HL-60 (cell line): ENCODE data around the gene TTC22.

Source experiments
- DNase-seq, 2 experiments: peaks; one replicate each; pipeline ENCODE4 v3.0.0-alpha.2; 2010 to 2020; ENCODE audit warnings: low read depth in 1 of 2, low spot score in 1 of 2
- H3K27ac ChIP-seq: fragments of 250-450 bp; sonication (Bioruptor Pico); replicated peaks from 2 replicates; pipeline ENCODE4 v1.5.1; 2020; ENCODE audit warnings: mild to moderate bottlenecking, moderate library complexity
- H3K27me3 ChIP-seq: fragments of 250-450 bp; sonication (Bioruptor Pico); 2 replicates; pipeline ENCODE4 v1.5.1; 2021; ENCODE audit warnings: mild to moderate bottlenecking, moderate library complexity; ENCODE audit not compliant: insufficient read depth, poor library complexity, severe bottlenecking
- H3K4me3 ChIP-seq: replicated peaks from 2 replicates; pipeline ENCODE4 v1.5.1; 2011; ENCODE audit warnings: mild to moderate bottlenecking, control low read depth, low read length; ENCODE audit not compliant: insufficient read depth
- GABPA ChIP-seq: IDR thresholded peaks from 2 replicates; pipeline ENCODE4 v1.6.1; 2012; ENCODE audit warnings: low read depth
- POLR2AphosphoS5 ChIP-seq: IDR thresholded peaks from 2 replicates; pipeline ENCODE4 v1.6.1; 2012; ENCODE audit warnings: low read depth
- SPI1 ChIP-seq: IDR thresholded peaks from 2 replicates; pipeline ENCODE4 v1.6.1; 2012; ENCODE audit warnings: low read depth, mild to moderate bottlenecking, borderline replicate concordance
- TF ChIP-seq, protein P1 (sequence below): IDR thresholded peaks from 2 replicates; pipeline ENCODE4 v1.6.1; 2012; ENCODE audit warnings: low read depth; ENCODE audit not compliant: insufficient replicate concordance
- TF ChIP-seq, protein P2 (sequence below): IDR thresholded peaks from one replicate; pipeline ENCODE4 v1.5.1; 2011; ENCODE audit warnings: low read length, control low read depth, inconsistent platforms; ENCODE audit not compliant: insufficient read depth

Gene TTC22

DNA sequence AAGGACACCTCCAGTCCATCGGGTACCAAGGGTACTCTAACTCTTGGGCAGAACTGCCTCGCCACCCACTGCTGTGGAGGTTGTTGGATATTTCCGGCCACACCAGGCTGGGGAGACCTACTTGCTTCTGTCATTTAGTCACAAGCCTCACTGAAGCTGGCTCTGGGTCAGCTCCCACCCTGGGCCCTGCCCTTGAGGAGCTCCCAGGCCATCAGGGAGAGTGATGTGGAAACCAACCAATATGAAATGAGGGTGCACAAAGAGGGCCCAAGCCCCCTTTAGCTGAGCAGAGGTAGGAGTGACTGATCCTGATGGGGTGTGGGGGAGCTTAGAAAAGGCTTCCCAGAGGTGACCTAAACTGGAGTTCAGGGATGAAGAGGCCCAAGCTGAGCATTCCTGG, 56.4 kb downstream of the TTC22 start:
- no peak overlapping the region for H3K4me3 ChIP-seq
- TF ChIP-seq POLR2AphosphoS5 (no peak), GABPA (no peak), SPI1 (no peak)
- TF ChIP-seq, protein P1, sequence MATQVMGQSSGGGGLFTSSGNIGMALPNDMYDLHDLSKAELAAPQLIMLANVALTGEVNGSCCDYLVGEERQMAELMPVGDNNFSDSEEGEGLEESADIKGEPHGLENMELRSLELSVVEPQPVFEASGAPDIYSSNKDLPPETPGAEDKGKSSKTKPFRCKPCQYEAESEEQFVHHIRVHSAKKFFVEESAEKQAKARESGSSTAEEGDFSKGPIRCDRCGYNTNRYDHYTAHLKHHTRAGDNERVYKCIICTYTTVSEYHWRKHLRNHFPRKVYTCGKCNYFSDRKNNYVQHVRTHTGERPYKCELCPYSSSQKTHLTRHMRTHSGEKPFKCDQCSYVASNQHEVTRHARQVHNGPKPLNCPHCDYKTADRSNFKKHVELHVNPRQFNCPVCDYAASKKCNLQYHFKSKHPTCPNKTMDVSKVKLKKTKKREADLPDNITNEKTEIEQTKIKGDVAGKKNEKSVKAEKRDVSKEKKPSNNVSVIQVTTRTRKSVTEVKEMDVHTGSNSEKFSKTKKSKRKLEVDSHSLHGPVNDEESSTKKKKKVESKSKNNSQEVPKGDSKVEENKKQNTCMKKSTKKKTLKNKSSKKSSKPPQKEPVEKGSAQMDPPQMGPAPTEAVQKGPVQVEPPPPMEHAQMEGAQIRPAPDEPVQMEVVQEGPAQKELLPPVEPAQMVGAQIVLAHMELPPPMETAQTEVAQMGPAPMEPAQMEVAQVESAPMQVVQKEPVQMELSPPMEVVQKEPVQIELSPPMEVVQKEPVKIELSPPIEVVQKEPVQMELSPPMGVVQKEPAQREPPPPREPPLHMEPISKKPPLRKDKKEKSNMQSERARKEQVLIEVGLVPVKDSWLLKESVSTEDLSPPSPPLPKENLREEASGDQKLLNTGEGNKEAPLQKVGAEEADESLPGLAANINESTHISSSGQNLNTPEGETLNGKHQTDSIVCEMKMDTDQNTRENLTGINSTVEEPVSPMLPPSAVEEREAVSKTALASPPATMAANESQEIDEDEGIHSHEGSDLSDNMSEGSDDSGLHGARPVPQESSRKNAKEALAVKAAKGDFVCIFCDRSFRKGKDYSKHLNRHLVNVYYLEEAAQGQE, result no peak
- TF ChIP-seq, protein P2, sequence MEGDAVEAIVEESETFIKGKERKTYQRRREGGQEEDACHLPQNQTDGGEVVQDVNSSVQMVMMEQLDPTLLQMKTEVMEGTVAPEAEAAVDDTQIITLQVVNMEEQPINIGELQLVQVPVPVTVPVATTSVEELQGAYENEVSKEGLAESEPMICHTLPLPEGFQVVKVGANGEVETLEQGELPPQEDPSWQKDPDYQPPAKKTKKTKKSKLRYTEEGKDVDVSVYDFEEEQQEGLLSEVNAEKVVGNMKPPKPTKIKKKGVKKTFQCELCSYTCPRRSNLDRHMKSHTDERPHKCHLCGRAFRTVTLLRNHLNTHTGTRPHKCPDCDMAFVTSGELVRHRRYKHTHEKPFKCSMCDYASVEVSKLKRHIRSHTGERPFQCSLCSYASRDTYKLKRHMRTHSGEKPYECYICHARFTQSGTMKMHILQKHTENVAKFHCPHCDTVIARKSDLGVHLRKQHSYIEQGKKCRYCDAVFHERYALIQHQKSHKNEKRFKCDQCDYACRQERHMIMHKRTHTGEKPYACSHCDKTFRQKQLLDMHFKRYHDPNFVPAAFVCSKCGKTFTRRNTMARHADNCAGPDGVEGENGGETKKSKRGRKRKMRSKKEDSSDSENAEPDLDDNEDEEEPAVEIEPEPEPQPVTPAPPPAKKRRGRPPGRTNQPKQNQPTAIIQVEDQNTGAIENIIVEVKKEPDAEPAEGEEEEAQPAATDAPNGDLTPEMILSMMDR, result no peak
- H3K27me3 ChIP-seq, result no peaks in the 10 kb centered on the region
- no peak overlapping the region for H3K27ac ChIP-seq
- no peak for DNase-seq

DNA sequence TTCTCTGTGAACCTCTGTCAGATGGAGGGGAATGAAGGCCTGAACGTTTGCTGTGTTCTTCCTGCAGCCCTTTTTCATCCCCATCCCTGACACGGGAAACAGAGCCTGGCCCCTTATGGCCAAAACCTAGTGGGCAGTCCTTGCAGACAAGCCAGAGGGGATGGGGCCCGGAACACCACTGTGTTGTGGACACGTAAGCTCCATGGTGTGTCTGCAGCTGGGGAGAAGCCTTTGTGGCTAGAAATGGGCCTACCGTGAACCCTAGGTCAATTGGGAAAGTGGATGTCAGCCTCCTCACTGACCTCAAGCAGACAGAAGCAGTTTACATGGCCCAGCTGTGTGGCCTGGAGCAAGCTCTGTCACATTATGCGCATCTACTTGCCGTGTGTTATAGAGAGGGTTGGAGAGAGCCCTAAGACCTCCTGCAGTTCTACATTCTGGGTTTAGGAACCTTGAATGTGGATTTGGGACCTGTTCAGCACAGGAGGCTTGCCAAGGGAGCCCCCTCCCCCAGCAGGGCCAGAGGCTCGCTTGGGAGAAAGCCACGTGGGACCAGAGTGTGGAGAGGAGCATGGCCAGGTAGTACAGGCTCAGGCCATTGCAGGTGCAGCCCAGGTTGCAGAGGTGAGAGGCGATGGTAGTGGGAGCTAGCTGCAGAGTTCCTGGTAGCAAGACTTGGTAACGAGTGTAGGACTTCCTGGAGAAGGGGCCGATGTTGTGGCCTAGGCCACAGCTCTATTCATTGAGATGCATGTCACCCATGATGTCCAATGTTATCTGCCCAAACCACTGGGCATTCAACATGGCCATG, 57.5 kb downstream of the TTC22 start:
- H3K27me3 ChIP-seq, result no peaks in the 10 kb centered on the region
- TF ChIP-seq GABPA, result no peak
- TF ChIP-seq, protein P2, result no peak
- no peak overlapping the region for H3K4me3 ChIP-seq
- H3K27ac ChIP-seq, result no peak overlapping the region
- DNase-seq, result no peak

DNA sequence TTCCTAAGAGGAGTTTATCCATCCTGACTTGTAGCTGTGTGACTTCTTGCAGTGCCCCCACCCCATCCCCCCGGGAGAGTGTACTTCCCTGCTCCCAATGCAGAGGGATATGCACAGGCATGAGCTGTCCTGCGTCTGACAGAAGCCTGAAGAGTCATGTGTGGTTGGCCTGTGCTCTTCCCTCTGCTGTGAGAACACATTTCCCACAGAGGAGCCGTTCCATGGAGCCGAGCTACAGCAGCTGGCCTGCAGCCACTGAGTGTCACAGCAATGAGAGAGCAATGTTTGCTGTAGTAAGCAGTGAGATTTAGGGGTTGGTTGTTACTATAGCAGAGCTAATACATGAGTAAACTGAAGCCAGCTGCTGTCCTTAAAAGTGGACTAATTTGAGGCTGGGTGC, 58.8 kb downstream of the TTC22 start:
- Histone ChIP-seq H3K4me3 (no peak overlapping the region), H3K27me3 (no peaks in the 10 kb centered on the region), H3K27ac (no peak overlapping the region)
- TF ChIP-seq, protein P1, result no peak
- TF ChIP-seq, protein P2, result no peak
- no peak for TF ChIP-seq SPI1
- TF ChIP-seq GABPA, result no peak
- no peak for TF ChIP-seq POLR2AphosphoS5
- DNase-seq, result no peak

DNA sequence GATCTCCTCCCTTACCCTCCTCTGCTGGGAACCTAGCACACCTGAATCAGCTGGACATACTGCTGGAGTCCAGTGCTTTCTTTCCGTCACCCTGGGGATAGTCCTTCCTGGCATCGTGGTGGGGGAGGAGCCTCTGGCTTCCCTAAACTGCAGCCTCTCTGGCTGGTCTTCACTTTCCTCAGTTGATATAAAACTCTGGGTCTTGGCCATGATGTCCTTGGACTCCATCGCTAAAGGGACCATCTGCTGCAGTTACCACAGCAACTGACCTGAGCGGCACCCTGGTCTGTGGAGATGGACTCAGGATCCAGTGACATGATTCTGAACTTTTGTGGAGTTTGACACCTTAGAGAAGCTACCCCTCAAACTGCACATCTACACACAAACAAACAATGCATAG, 59.6 kb downstream of the TTC22 start:
- Histone ChIP-seq H3K27ac (no peak overlapping the region), H3K4me3 (no peak overlapping the region), H3K27me3 (no peaks in the 10 kb centered on the region)
- no peak for TF ChIP-seq GABPA
- TF ChIP-seq POLR2AphosphoS5, result no peak
- TF ChIP-seq, protein P2, result no peak
- TF ChIP-seq SPI1, result no peak
- TF ChIP-seq, protein P1, result no peak
- no peak for DNase-seq
